WTC11 (cell line): Measurements from ENCODE around the gene TCF7L1.

Experiments
- CREM ChIP-seq: sonication (generic); formaldehyde crosslinking; IDR thresholded peaks from 2 replicates; pipeline ENCODE4 v1.8.1; 2022; ENCODE audit warnings: mild to moderate bottlenecking, missing genetic modification reagents, moderate library complexity
- ELF4 ChIP-seq: sonication (generic); formaldehyde crosslinking; IDR thresholded peaks from 2 replicates; pipeline ENCODE4 v1.8.1; 2022; ENCODE audit warnings: low read depth, mild to moderate bottlenecking, moderate library complexity, missing genetic modification reagents
- ESRRA ChIP-seq: sonication (generic); formaldehyde crosslinking; IDR thresholded peaks from 2 replicates; pipeline ENCODE4 v1.8.1; 2022; ENCODE audit warnings: mild to moderate bottlenecking, missing genetic modification reagents, borderline replicate concordance
- ETV6 ChIP-seq: sonication (generic); formaldehyde crosslinking; IDR thresholded peaks from 2 replicates; pipeline ENCODE4 v1.8.1; 2022; ENCODE audit warnings: mild to moderate bottlenecking, missing genetic modification reagents
- JUN ChIP-seq: sonication (generic); formaldehyde crosslinking; IDR thresholded peaks from 2 replicates; pipeline ENCODE4 v1.8.0; 2023; ENCODE audit warnings: mild to moderate bottlenecking, missing genetic modification reagents
- NFYB ChIP-seq: sonication (generic); formaldehyde crosslinking; conservative IDR thresholded peaks from 2 replicates; pipeline ENCODE4 v1.8.0; 2022; ENCODE audit warnings: low read depth, missing genetic modification reagents
- TEAD4 ChIP-seq: sonication (generic); formaldehyde crosslinking; IDR thresholded peaks from 2 replicates; pipeline ENCODE4 v1.8.0; 2022; ENCODE audit warnings: mild to moderate bottlenecking, missing genetic modification reagents
- ZBTB21 ChIP-seq: sonication (generic); formaldehyde crosslinking; IDR thresholded peaks from 2 replicates; pipeline ENCODE4 v1.8.1; 2023; ENCODE audit warnings: mild to moderate bottlenecking, missing genetic modification reagents, borderline replicate concordance
- ZNF263 ChIP-seq: sonication (generic); formaldehyde crosslinking; IDR thresholded peaks from 2 replicates; pipeline ENCODE4 v1.8.1; 2022; ENCODE audit warnings: low read depth, mild to moderate bottlenecking, moderate library complexity, missing genetic modification reagents
- ZNF416 ChIP-seq: fragments of 250-450 bp; sonication (Bioruptor Pico); IDR thresholded peaks from 2 replicates; pipeline ENCODE4 v1.9.0; 2021; ENCODE audit warnings: mild to moderate bottlenecking, inconsistent platforms
- TF ChIP-seq, protein P1 (sequence below): fragments of 200-600 bp; IDR thresholded peaks from 2 replicates; pipeline ENCODE4 v1.8.0; 2022; ENCODE audit warnings: antibody characterized with exemption
- TF ChIP-seq, protein P2 (sequence below): sonication (generic); formaldehyde crosslinking; conservative IDR thresholded peaks from 2 replicates; pipeline ENCODE4 v1.8.1; 2022; ENCODE audit warnings: mild to moderate bottlenecking, missing genetic modification reagents
- TF ChIP-seq, protein P3 (sequence below): sonication (generic); formaldehyde crosslinking; IDR thresholded peaks from 2 replicates; pipeline ENCODE4 v1.8.0; 2023; ENCODE audit warnings: missing genetic modification reagents

DNA sequence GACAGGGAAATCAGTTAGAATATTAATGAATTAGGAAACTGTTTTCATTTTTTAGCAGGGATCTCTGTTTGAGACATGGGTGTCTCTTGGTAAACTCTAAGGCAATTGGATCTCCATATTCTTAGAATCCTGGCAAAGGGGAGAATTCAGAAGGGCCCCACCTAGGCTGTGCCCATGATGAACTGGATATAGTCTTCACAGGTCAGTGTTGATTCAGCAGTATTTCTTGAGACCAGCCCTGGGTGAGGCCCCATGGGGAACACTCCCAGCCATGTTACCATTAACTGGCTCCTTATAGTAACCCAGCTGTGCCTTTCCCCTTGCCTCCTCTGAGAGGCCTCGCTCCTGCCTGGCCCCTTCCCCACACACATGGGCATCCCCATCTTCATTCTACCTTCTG lies 76.7 kb downstream of the TCF7L1 start:
- TF ChIP-seq, protein P1, sequence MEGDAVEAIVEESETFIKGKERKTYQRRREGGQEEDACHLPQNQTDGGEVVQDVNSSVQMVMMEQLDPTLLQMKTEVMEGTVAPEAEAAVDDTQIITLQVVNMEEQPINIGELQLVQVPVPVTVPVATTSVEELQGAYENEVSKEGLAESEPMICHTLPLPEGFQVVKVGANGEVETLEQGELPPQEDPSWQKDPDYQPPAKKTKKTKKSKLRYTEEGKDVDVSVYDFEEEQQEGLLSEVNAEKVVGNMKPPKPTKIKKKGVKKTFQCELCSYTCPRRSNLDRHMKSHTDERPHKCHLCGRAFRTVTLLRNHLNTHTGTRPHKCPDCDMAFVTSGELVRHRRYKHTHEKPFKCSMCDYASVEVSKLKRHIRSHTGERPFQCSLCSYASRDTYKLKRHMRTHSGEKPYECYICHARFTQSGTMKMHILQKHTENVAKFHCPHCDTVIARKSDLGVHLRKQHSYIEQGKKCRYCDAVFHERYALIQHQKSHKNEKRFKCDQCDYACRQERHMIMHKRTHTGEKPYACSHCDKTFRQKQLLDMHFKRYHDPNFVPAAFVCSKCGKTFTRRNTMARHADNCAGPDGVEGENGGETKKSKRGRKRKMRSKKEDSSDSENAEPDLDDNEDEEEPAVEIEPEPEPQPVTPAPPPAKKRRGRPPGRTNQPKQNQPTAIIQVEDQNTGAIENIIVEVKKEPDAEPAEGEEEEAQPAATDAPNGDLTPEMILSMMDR, result no peak
- TF ChIP-seq ZNF416 (CRISPR knock-in tag) (no peak), ETV6 (CRISPR knock-in tag) (no peak), JUN (CRISPR knock-in tag) (no peak), NFYB (no peak), TEAD4 (CRISPR knock-in tag) (no peak), ZNF263 (CRISPR knock-in tag) (no peak), ESRRA (CRISPR knock-in tag) (no peak), ZBTB21 (no peak), ELF4 (CRISPR knock-in tag) (no peak), CREM (CRISPR knock-in tag) (no peak)
- TF ChIP-seq, protein P2, sequence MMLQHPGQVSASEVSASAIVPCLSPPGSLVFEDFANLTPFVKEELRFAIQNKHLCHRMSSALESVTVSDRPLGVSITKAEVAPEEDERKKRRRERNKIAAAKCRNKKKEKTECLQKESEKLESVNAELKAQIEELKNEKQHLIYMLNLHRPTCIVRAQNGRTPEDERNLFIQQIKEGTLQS (CRISPR knock-in tag), result no peak
- TF ChIP-seq, protein P3, sequence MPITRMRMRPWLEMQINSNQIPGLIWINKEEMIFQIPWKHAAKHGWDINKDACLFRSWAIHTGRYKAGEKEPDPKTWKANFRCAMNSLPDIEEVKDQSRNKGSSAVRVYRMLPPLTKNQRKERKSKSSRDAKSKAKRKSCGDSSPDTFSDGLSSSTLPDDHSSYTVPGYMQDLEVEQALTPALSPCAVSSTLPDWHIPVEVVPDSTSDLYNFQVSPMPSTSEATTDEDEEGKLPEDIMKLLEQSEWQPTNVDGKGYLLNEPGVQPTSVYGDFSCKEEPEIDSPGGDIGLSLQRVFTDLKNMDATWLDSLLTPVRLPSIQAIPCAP (CRISPR knock-in tag), result no peak
